Measurements from ENCODE around the gene UPB1. TPM values are rescaled to one million over a fixed set of nuclear protein-coding genes. Genes with fewer than 3 reads are reported as not detected.
"Not testable (repeated sequence)": the region's sequence is repeated elsewhere in the genome, so short reads cannot be mapped to it uniquely, and the experiment has no call there.

The UPB1 gene
- total RNA-seq, 1 donor from 2014 or later, result 0.12 TPM

- H3K27me3 Mint-ChIP-seq, result peaks cover 6% of the 10 kb centered on the region
- no peaks in the 10 kb centered on the region for H3K9me3 Mint-ChIP-seq
These were observed 22.3 kb downstream of the UPB1 start for GRCh38 chr22:24517446-24517845.

GRCh38 chr22:24518228-24518627, 23.1 kb downstream of the UPB1 start:
- DNase-seq, result no peak
- no peak overlapping the region for H3K27ac Mint-ChIP-seq
- H3K9me3 Mint-ChIP-seq, result no peaks in the 10 kb centered on the region
- peaks cover 25% of the 10 kb centered on the region for H3K4me1 Mint-ChIP-seq
- intact Hi-C loops (cut with micrococcal nuclease), result no loop called here
- no peak overlapping the region for H3K4me3 Mint-ChIP-seq
- H3K36me3 Mint-ChIP-seq (ENCODE audit: low read depth), result no peaks in the 10 kb centered on the region
- H3K27me3 Mint-ChIP-seq, result peaks cover 6% of the 10 kb centered on the region

More at GRCh38 chr22:24517446-24517845, 22.3 kb downstream of the UPB1 start:
- H3K27ac Mint-ChIP-seq, result no peak overlapping the region
- DNase-seq, result no peak
- H3K4me3 Mint-ChIP-seq, result no peak overlapping the region
- H3K4me1 Mint-ChIP-seq, result peaks cover 27% of the 10 kb centered on the region
- no peaks in the 10 kb centered on the region for H3K36me3 Mint-ChIP-seq (ENCODE audit: low read depth)
- intact Hi-C loops (cut with micrococcal nuclease), result no loop called here

- no peak overlapping the region for H3K27ac Mint-ChIP-seq
- no peaks in the 10 kb centered on the region for H3K9me3 Mint-ChIP-seq
- H3K36me3 Mint-ChIP-seq (ENCODE audit: low read depth), result no peaks in the 10 kb centered on the region
- no peak for DNase-seq
- no peak overlapping the region for H3K4me3 Mint-ChIP-seq
- peaks cover 25% of the 10 kb centered on the region for H3K4me1 Mint-ChIP-seq
- intact Hi-C loops (cut with micrococcal nuclease), result no loop called here
- H3K27me3 Mint-ChIP-seq, result peaks cover 6% of the 10 kb centered on the region
These were observed 23.8 kb downstream of the UPB1 start for GRCh38 chr22:24518771-24519485.

- Mint-ChIP-seq H3K4me3 (no peak overlapping the region), H3K27ac (no peak overlapping the region), H3K9me3 (no peaks in the 10 kb centered on the region), H3K27me3 (peaks cover 6% of the 10 kb centered on the region), H3K36me3 (ENCODE audit: low read depth) (no peaks in the 10 kb centered on the region), H3K4me1 (peaks cover 25% of the 10 kb centered on the region)
- intact Hi-C loops (cut with micrococcal nuclease), result no loop called here
- no peak for DNase-seq
These were observed 24.4 kb downstream of the UPB1 start for GRCh38 chr22:24519496-24519895.

- H3K9me3 Mint-ChIP-seq, result no peaks in the 10 kb centered on the region
- H3K4me3 Mint-ChIP-seq, result no peak overlapping the region
- H3K4me1 Mint-ChIP-seq, result peaks cover 24% of the 10 kb centered on the region
- H3K27ac Mint-ChIP-seq, result no peak overlapping the region
- H3K36me3 Mint-ChIP-seq (ENCODE audit: low read depth), result no peaks in the 10 kb centered on the region
- intact Hi-C loops (cut with micrococcal nuclease), result loop anchor here (1.0 to 10.0 kb wide), 2 partner anchors 197 to 537 kb away; partner anchors contain the start of gene GSTT2
- DNase-seq, result peak; percentile 83
- H3K27me3 Mint-ChIP-seq, result peaks cover 6% of the 10 kb centered on the region
These were observed 26.7 kb downstream of the UPB1 start for GRCh38 chr22:24521791-24522245.

GRCh38 chr22:24523873-24524272, 28.7 kb downstream of the UPB1 start:
- DNase-seq, result no peak
- Mint-ChIP-seq H3K36me3 (ENCODE audit: low read depth) (no peaks in the 10 kb centered on the region), H3K27me3 (no peaks in the 10 kb centered on the region), H3K4me3 (no peak overlapping the region), H3K27ac (no peak overlapping the region), H3K9me3 (no peaks in the 10 kb centered on the region), H3K4me1 (peaks cover 18% of the 10 kb centered on the region)
- intact Hi-C loops (cut with micrococcal nuclease), result loop anchor here (10.0 kb wide), 1 partner anchor 539 kb away; the partner anchor contains the start of gene GSTT2

- Mint-ChIP-seq H3K36me3 (ENCODE audit: low read depth) (no peaks in the 10 kb centered on the region), H3K4me3 (no peak overlapping the region), H3K27ac (no peak overlapping the region), H3K4me1 (peaks cover 15% of the 10 kb centered on the region), H3K9me3 (no peaks in the 10 kb centered on the region), H3K27me3 (peaks cover 5% of the 10 kb centered on the region)
- DNase-seq, result peak; percentile 95
- intact Hi-C loops (cut with micrococcal nuclease), result loop anchor here (1.0 to 10.0 kb wide), 3 partner anchors 101 to 541 kb away; partner anchors contain the start of gene GSTT2
These were observed 30.4 kb downstream of the UPB1 start for GRCh38 chr22:24525416-24526037.

GRCh38 chr22:24526191-24526590, 31.1 kb downstream of the UPB1 start:
- Mint-ChIP-seq H3K9me3 (no peaks in the 10 kb centered on the region), H3K36me3 (ENCODE audit: low read depth) (no peaks in the 10 kb centered on the region), H3K4me1 (peaks cover 13% of the 10 kb centered on the region), H3K27ac (no peak overlapping the region), H3K27me3 (peaks cover 5% of the 10 kb centered on the region), H3K4me3 (no peak overlapping the region)
- DNase-seq, result no peak
- intact Hi-C loops (cut with micrococcal nuclease), result loop anchor here (10.0 kb wide), 1 partner anchor 541 kb away; the partner anchor contains the start of gene GSTT2

GRCh38 chr22:24529898-24530297, 34.8 kb downstream of the UPB1 start:
- no peak overlapping the region for H3K4me3 Mint-ChIP-seq
- no peaks in the 10 kb centered on the region for H3K9me3 Mint-ChIP-seq
- intact Hi-C loops (cut with micrococcal nuclease), result loop anchor here (10.0 kb wide), 1 partner anchor 545 kb away; the partner anchor contains the start of gene GSTT2
- H3K4me1 Mint-ChIP-seq, result peaks cover 8% of the 10 kb centered on the region
- no peaks in the 10 kb centered on the region for H3K36me3 Mint-ChIP-seq (ENCODE audit: low read depth)
- peaks cover 5% of the 10 kb centered on the region for H3K27me3 Mint-ChIP-seq
- DNase-seq, result no peak
- H3K27ac Mint-ChIP-seq, result no peak overlapping the region

- intact Hi-C loops (cut with micrococcal nuclease); H3K9me3 Mint-ChIP-seq; H3K27ac Mint-ChIP-seq; DNase-seq; H3K4me1 Mint-ChIP-seq; H3K4me3 Mint-ChIP-seq; H3K36me3 Mint-ChIP-seq (ENCODE audit: low read depth); H3K27me3 Mint-ChIP-seq: not testable (repeated sequence)
These were observed 35.8 kb downstream of the UPB1 start for GRCh38 chr22:24530968-24531367.

GRCh38 chr22:24532075-24532474, 36.9 kb downstream of the UPB1 start:
- H3K36me3 Mint-ChIP-seq (ENCODE audit: low read depth), result no peaks in the 10 kb centered on the region
- H3K4me1 Mint-ChIP-seq, result no peaks in the 10 kb centered on the region
- H3K4me3 Mint-ChIP-seq, result no peak overlapping the region
- peaks cover 5% of the 10 kb centered on the region for H3K27me3 Mint-ChIP-seq
- H3K9me3 Mint-ChIP-seq, result no peaks in the 10 kb centered on the region
- DNase-seq, result no peak
- intact Hi-C loops (cut with micrococcal nuclease), result no loop called here
- H3K27ac Mint-ChIP-seq, result no peak overlapping the region

GRCh38 chr22:24535348-24535747, 40.2 kb downstream of the UPB1 start:
- Mint-ChIP-seq H3K4me3 (no peak overlapping the region), H3K9me3 (no peaks in the 10 kb centered on the region), H3K4me1 (no peaks in the 10 kb centered on the region), H3K36me3 (ENCODE audit: low read depth) (peaks cover 9% of the 10 kb centered on the region), H3K27me3 (no peaks in the 10 kb centered on the region), H3K27ac (no peak overlapping the region)
- intact Hi-C loops (cut with micrococcal nuclease), result no loop called here
- DNase-seq, result no peak

GRCh38 chr22:24536089-24536488, 41.0 kb downstream of the UPB1 start:
- peaks cover 13% of the 10 kb centered on the region for H3K36me3 Mint-ChIP-seq (ENCODE audit: low read depth)

GRCh38 chr22:24540470-24540869, 45.3 kb downstream of the UPB1 start:
- Mint-ChIP-seq H3K27me3 (no peaks in the 10 kb centered on the region), H3K27ac (no peak overlapping the region), H3K4me1 (peaks cover 2% of the 10 kb centered on the region), H3K4me3 (no peak overlapping the region), H3K36me3 (ENCODE audit: low read depth) (peaks cover 26% of the 10 kb centered on the region), H3K9me3 (no peaks in the 10 kb centered on the region)
- no peak for DNase-seq
- intact Hi-C loops (cut with micrococcal nuclease), result no loop called here

More at GRCh38 chr22:24536089-24536488, 41.0 kb downstream of the UPB1 start:
- no peak for DNase-seq
- Mint-ChIP-seq H3K27me3 (no peaks in the 10 kb centered on the region), H3K9me3 (no peaks in the 10 kb centered on the region), H3K4me3 (no peak overlapping the region), H3K4me1 (peaks cover 2% of the 10 kb centered on the region), H3K27ac (no peak overlapping the region)
- intact Hi-C loops (cut with micrococcal nuclease), result no loop called here
